CD14-positive monocyte (primary cell): ENCODE results near the gene PARP12. TPM values are rescaled to one million over a fixed set of nuclear protein-coding genes. Genes with fewer than 3 reads are reported as not detected.

Experiments used
- DNase-seq, 3 donors: peaks; one replicate each; pipeline ENCODE4 v3.0.0-alpha.2; 2011 to 2022
- H2AFZ ChIP-seq: 2 replicates; pipeline ENCODE4 v1.6.0; 2012; ENCODE audit warnings: mild to moderate bottlenecking, low read depth, low read length, inconsistent platforms; ENCODE audit not compliant: insufficient read depth, poor library complexity, severe bottlenecking
- H3K27ac ChIP-seq, 2 donors: 1 replicate in 1 of 2; 2 replicates in 1 of 2; pipeline ENCODE4 v1.5.1; 2012 to 2013; ENCODE audit warnings: low read length in 2 of 2, control low read depth in 1 of 2, inconsistent platforms in 1 of 2, low read depth in 1 of 2, mild to moderate bottlenecking in 1 of 2
- H3K27me3 ChIP-seq, 2 donors: one replicate each; pipeline versions ENCODE4 v1.6.0 to v1.6.1; 2011 to 2013; ENCODE audit warnings: low read length in 2 of 2; ENCODE audit not compliant: control insufficient read depth in 2 of 2, insufficient read depth in 2 of 2
- H3K36me3 ChIP-seq, 2 donors: replicated peaks in 1 of 2; 1 replicate in 1 of 2; 2 replicates in 1 of 2; pipeline versions ENCODE4 v1.5.1 to v1.6.1; 2012 to 2013; ENCODE audit warnings: low read length in 2 of 2, control low read depth in 1 of 2, inconsistent platforms in 1 of 2, mild to moderate bottlenecking in 1 of 2; ENCODE audit not compliant: insufficient read depth in 2 of 2, control insufficient read depth in 1 of 2
- H3K4me1 ChIP-seq, 2 donors: 1 replicate in 1 of 2; 2 replicates in 1 of 2; pipeline versions ENCODE4 v1.5.1 to v1.6.1; 2012 to 2013; ENCODE audit warnings: low read length in 2 of 2, control low read depth in 1 of 2, inconsistent platforms in 1 of 2, mild to moderate bottlenecking in 1 of 2, moderate library complexity in 1 of 2; ENCODE audit not compliant: insufficient read depth in 2 of 2, control insufficient read depth in 1 of 2
- H3K4me2 ChIP-seq: replicated peaks from 2 replicates; pipeline ENCODE3; 2012; ENCODE audit warnings: low read length, moderate library complexity, mild to moderate bottlenecking; ENCODE audit not compliant: poor library complexity, severe bottlenecking; ENCODE audit errors: extremely low read depth
- H3K4me3 ChIP-seq, 3 experiments: fragments of 200-600 bp in 1 of 3; sonication (generic) in 1 of 3; replicated peaks in 1 of 3; 1 replicate in 2 of 3; 2 replicates in 1 of 3; pipeline ENCODE4 v1.5.1; 2011 to 2013; ENCODE audit warnings: low read length in 3 of 3, mild to moderate bottlenecking in 3 of 3, control low read depth in 2 of 3, low read depth in 2 of 3, inconsistent platforms in 1 of 3, moderate library complexity in 1 of 3
- H3K79me2 ChIP-seq: 2 replicates; pipeline ENCODE4 v1.6.0; 2012; ENCODE audit warnings: mild to moderate bottlenecking, control low read depth, inconsistent platforms, low read length, moderate library complexity; ENCODE audit not compliant: insufficient read depth
- H3K9ac ChIP-seq: 2 replicates; pipeline ENCODE4 v1.6.0; 2017; ENCODE audit warnings: low read length, mild to moderate bottlenecking; ENCODE audit not compliant: insufficient read depth, poor library complexity, severe bottlenecking
- H3K9me3 ChIP-seq, 2 donors: replicated peaks in 1 of 2; 1 replicate in 1 of 2; 2 replicates in 1 of 2; pipeline versions ENCODE4 v1.5.1 to v1.6.1; 2012 to 2013; ENCODE audit warnings: low read length in 2 of 2, control low read depth in 1 of 2; ENCODE audit not compliant: control insufficient read depth in 1 of 2, insufficient read depth in 1 of 2
- H4K20me1 ChIP-seq: 2 replicates; pipeline ENCODE4 v1.6.0; 2012; ENCODE audit warnings: mild to moderate bottlenecking, low read length, control low read depth, moderate library complexity; ENCODE audit not compliant: insufficient read depth
- H3K27ac Mint-ChIP-seq, 7 donors: one replicate each; pipeline ENCODE4 v1.8.0; 2020; ENCODE audit warnings: mild to moderate bottlenecking in 7 of 7, mixed read lengths in 7 of 7, moderate library complexity in 6 of 7, inconsistent platforms in 2 of 7
- H3K27me3 Mint-ChIP-seq, 3 donors: one replicate each; pipeline ENCODE4 v1.8.0; 2021 to 2022; ENCODE audit warnings: low read depth in 3 of 3, mild to moderate bottlenecking in 3 of 3, mixed read lengths in 3 of 3, moderate library complexity in 3 of 3, inconsistent platforms in 1 of 3
- H3K36me3 Mint-ChIP-seq, 2 donors: one replicate each; pipeline ENCODE4 v1.8.0; 2020; ENCODE audit warnings: mixed read lengths in 2 of 2, inconsistent platforms in 1 of 2, mild to moderate bottlenecking in 1 of 2
- H3K4me1 Mint-ChIP-seq: one replicate; pipeline ENCODE4 v1.8.0; 2020; ENCODE audit warnings: mild to moderate bottlenecking, mixed read lengths
- H3K4me3 Mint-ChIP-seq, 2 donors: one replicate each; pipeline ENCODE4 v1.8.0; 2020; ENCODE audit warnings: mild to moderate bottlenecking in 2 of 2, mixed read lengths in 2 of 2, moderate library complexity in 1 of 2
- H3K9me3 Mint-ChIP-seq, 7 donors: one replicate each; pipeline ENCODE4 v1.8.0; 2020 to 2022; ENCODE audit warnings: mixed read lengths in 7 of 7, mild to moderate bottlenecking in 6 of 7, moderate library complexity in 6 of 7, inconsistent platforms in 2 of 7
- WGBS: methylation state at CpG from one replicate; pipeline ENCODE4 v1.1.5; 2013; ENCODE audit warnings: missing lambda C conversion rate; ENCODE audit not compliant: insufficient coverage; 5-methylcytosine and 5-hydroxymethylcytosine counted together
- intact Hi-C, 2 donors: fragments of 100-400 bp; cut with micrococcal nuclease; formaldehyde crosslinking; loops; one replicate each; pipeline versions ENCODE4 v1.15.0 to v1.15.1; 2023
- polyA plus RNA-seq, 3 donors: library from polyadenylated mRNA; depleted of rRNA in 1 of 3; unstranded in 2 of 3; stranded (reverse) in 1 of 3; fragments of 300-500 nt in 2 of 3; fragments of >200 nt in 1 of 3; fragmentation: Illumina TruSeq in 2 of 3; gene quantifications; 1 replicate in 2 of 3; 2 replicates in 1 of 3; pipeline ENCODE4 v1.2.3, GENCODE V29; 2012 to 2021
- TF ChIP-seq, protein P1 (sequence below): fragments of 200-600 bp; IDR thresholded peaks from one replicate; pipeline ENCODE4 v1.8.0; 2022; ENCODE audit warnings: antibody characterized with exemption, mild to moderate bottlenecking

PARP12 gene
- polyA plus RNA-seq, 3 donors: 16.7 to 116 (median 37.8) TPM

GRCh38 chr7:140007051-140007690, 55.6 kb downstream of the PARP12 start:
- Mint-ChIP-seq H3K4me1 (peaks cover 4% of the 10 kb centered on the region), H3K4me3 (no peak overlapping the region), H3K9me3 (no peaks in the 10 kb centered on the region), H3K36me3 (peaks cover 64 to 88% of the 10 kb centered on the region in 2 donors), H3K27ac (peak overlapping the region in 2 of 7 donors; percentile 1 to 39), H3K27me3 (peaks cover 0 to 3% (median 3%) of the 10 kb centered on the region in 3 donors)
- H3K36me3 ChIP-seq: peaks cover 48 to 89% of the 10 kb centered on the region in 2 donors
- H3K79me2 ChIP-seq: no peaks in the 10 kb centered on the region
- no peak overlapping the region for H3K27ac ChIP-seq
- no peaks in the 10 kb centered on the region for H3K4me1 ChIP-seq
- H3K27me3 ChIP-seq: no peaks in the 10 kb centered on the region
- no peak overlapping the region for H3K9ac ChIP-seq
- H4K20me1 ChIP-seq: peaks cover 93% of the 10 kb centered on the region
- TF ChIP-seq, protein P1, sequence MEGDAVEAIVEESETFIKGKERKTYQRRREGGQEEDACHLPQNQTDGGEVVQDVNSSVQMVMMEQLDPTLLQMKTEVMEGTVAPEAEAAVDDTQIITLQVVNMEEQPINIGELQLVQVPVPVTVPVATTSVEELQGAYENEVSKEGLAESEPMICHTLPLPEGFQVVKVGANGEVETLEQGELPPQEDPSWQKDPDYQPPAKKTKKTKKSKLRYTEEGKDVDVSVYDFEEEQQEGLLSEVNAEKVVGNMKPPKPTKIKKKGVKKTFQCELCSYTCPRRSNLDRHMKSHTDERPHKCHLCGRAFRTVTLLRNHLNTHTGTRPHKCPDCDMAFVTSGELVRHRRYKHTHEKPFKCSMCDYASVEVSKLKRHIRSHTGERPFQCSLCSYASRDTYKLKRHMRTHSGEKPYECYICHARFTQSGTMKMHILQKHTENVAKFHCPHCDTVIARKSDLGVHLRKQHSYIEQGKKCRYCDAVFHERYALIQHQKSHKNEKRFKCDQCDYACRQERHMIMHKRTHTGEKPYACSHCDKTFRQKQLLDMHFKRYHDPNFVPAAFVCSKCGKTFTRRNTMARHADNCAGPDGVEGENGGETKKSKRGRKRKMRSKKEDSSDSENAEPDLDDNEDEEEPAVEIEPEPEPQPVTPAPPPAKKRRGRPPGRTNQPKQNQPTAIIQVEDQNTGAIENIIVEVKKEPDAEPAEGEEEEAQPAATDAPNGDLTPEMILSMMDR: no peak
- no peak overlapping the region for H3K4me3 ChIP-seq
- intact Hi-C loops: loop anchor here in 1 of 2 donors (10.0 kb wide), 1 partner anchor 362 kb away; no protein-coding TSS in a partner anchor
- no peak overlapping the region for H3K4me2 ChIP-seq
- no peaks in the 10 kb centered on the region for H3K9me3 ChIP-seq
- H2AFZ ChIP-seq: no peak overlapping the region
- no peak for DNase-seq
- 98% methylated on average over 6 of the region's 11 CpGs for WGBS

DNA sequence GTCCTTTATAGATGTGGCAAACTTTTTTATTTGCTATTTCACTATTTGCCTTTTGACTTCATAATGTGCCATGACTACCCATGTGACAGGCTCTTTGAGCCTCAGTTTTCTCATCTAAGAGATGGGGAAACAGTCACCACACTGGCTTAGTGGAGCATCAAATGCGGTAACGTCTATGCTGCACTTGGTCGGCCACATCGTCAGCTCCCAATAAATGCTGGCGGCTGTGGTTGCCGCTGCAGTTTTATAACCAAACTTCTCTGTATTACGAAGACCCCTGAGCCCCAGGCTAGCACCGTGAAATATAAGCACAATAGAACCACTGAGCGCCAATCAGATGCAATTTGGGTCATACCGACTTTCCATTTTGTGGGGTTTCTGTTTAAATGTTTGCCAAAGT, 56.2 kb downstream of the PARP12 start:
- Histone ChIP-seq H3K79me2 (no peaks in the 10 kb centered on the region), H3K9me3 (no peaks in the 10 kb centered on the region), H2AFZ (no peak overlapping the region), H3K27ac (no peak overlapping the region), H3K4me3 (no peak overlapping the region), H3K36me3 (peaks cover 44 to 90% of the 10 kb centered on the region in 2 donors), H3K4me2 (no peak overlapping the region), H3K4me1 (no peaks in the 10 kb centered on the region), H3K27me3 (no peaks in the 10 kb centered on the region), H4K20me1 (peaks cover 93% of the 10 kb centered on the region), H3K9ac (no peak overlapping the region)
- Mint-ChIP-seq H3K27me3 (peaks cover 0 to 3% (median 3%) of the 10 kb centered on the region in 3 donors), H3K36me3 (peaks cover 65 to 89% of the 10 kb centered on the region in 2 donors), H3K27ac (no peak overlapping the region), H3K4me3 (no peak overlapping the region), H3K4me1 (peaks cover 4% of the 10 kb centered on the region), H3K9me3 (no peaks in the 10 kb centered on the region)
- TF ChIP-seq, protein P1: no peak
- WGBS: 98% methylated on average over 7 of the region's 10 CpGs
- DNase-seq: no peak
- intact Hi-C loops: loop anchor here in 1 of 2 donors (10.0 kb wide), 1 partner anchor 362 kb away; no protein-coding TSS in a partner anchor
